Kidney epithelial cell (primary cell): ENCODE results near the gene SEC23A. TPM values are rescaled to one million over a fixed set of nuclear protein-coding genes. Genes with fewer than 3 reads are reported as not detected.
"Not testable (repeated sequence)": the region's sequence is repeated elsewhere in the genome, so short reads cannot be mapped to it uniquely, and the experiment has no call there.

Source experiments
- DNase-seq: peaks from one replicate; pipeline ENCODE4 v3.0.0-alpha.2; 2010; ENCODE audit warnings: low read depth
- H3K27me3 ChIP-seq: 2 replicates; pipeline ENCODE4 v1.6.0; 2011; ENCODE audit warnings: low read length; ENCODE audit not compliant: control insufficient read depth, insufficient read depth
- H3K36me3 ChIP-seq: 2 replicates; pipeline ENCODE4 v1.5.1; 2011; ENCODE audit warnings: low read length; ENCODE audit not compliant: control insufficient read depth, insufficient read depth
- H3K4me3 ChIP-seq: 2 replicates; pipeline ENCODE4 v1.5.1; 2011; ENCODE audit warnings: low read depth, mild to moderate bottlenecking, control low read depth, low read length
- CTCF ChIP-seq: IDR thresholded peaks from 2 replicates; pipeline ENCODE4 v1.5.1; 2011; ENCODE audit warnings: mild to moderate bottlenecking, moderate library complexity, low read length, control low read depth, inconsistent platforms; ENCODE audit not compliant: insufficient read depth, poor library complexity, severe bottlenecking
- total RNA-seq: library from RNA; depleted of rRNA; stranded (reverse); fragments of >200 nt; gene quantifications from 2 replicates; pipeline ENCODE4 v1.2.3, GENCODE V29; 2015

SEC23A gene
- total RNA-seq, 1 donor from 2014 or later, result 64.1 TPM

- Histone ChIP-seq H3K36me3 (no peaks in the 10 kb centered on the region), H3K4me3 (no peak overlapping the region), H3K27me3 (no peaks in the 10 kb centered on the region)
- peak; percentile 49 for TF ChIP-seq CTCF
- no peak for DNase-seq
Measured at GRCh38 chr14:39107591-39107996, 4.6 kb upstream of the SEC23A start.

GRCh38 chr14:39104078-39104801, 1.2 kb upstream of the SEC23A start:
- H3K27me3 ChIP-seq, H3K36me3 ChIP-seq, DNase-seq: not testable (repeated sequence)
- H3K4me3 ChIP-seq, result peak overlapping the region; percentile 94

GRCh38 chr14:39102265-39102968, 618 bp downstream of the SEC23A start:
- no peak for DNase-seq
- H3K36me3 ChIP-seq, result no peaks in the 10 kb centered on the region
- no peaks in the 10 kb centered on the region for H3K27me3 ChIP-seq
- peak overlapping the region; percentile 94 for H3K4me3 ChIP-seq
- TF ChIP-seq CTCF, result no peak

- Histone ChIP-seq H3K36me3 (no peaks in the 10 kb centered on the region), H3K4me3 (no peak overlapping the region), H3K27me3 (no peaks in the 10 kb centered on the region)
- DNase-seq, result no peak
- no peak for TF ChIP-seq CTCF
Measured at GRCh38 chr14:39099748-39100147, 3.3 kb downstream of the SEC23A start.

GRCh38 chr14:39099215-39099614, 3.8 kb downstream of the SEC23A start:
- not testable (repeated sequence) for H3K27me3 ChIP-seq, H3K4me3 ChIP-seq, H3K36me3 ChIP-seq, DNase-seq

GRCh38 chr14:39097159-39097558, 5.9 kb downstream of the SEC23A start:
- H3K36me3 ChIP-seq, result no peaks in the 10 kb centered on the region
- no peak overlapping the region for H3K4me3 ChIP-seq
- DNase-seq, result peak; percentile 63
- H3K27me3 ChIP-seq, result no peaks in the 10 kb centered on the region
- TF ChIP-seq CTCF, result no peak

- Histone ChIP-seq H3K36me3 (peaks cover 4% of the 10 kb centered on the region), H3K4me3 (no peak overlapping the region), H3K27me3 (no peaks in the 10 kb centered on the region)
- DNase-seq, result no peak
- TF ChIP-seq CTCF, result no peak
Measured at GRCh38 chr14:39094515-39094914, 8.5 kb downstream of the SEC23A start.
